Endothelial cell of umbilical vein (primary cell): ENCODE measurements around the gene MRM2. TPM values are rescaled to one million over a fixed set of nuclear protein-coding genes. Genes with fewer than 3 reads are reported as not detected.

Experiments used
- BruUV-seq: library from RNA; stranded (reverse); fragments of 400-500 nt; replicated peaks from 2 replicates; lab custom pipeline; 2021; lab: Mats Ljungman, UMichigan
- CTCF ChIA-PET: fragments of 300-600, 350-600 bp; sonication (Branson Sonifier 250); formaldehyde crosslinking; loops from one replicate; lab custom pipeline; 2021; ENCODE audit warnings: antibody characterized with exemption, inconsistent platforms; lab: Charles Lee
- POLR2A ChIA-PET: fragments of 300-600, 350-600 bp; sonication (Branson Sonifier 250); formaldehyde crosslinking; loops from one replicate; lab custom pipeline; 2021; ENCODE audit warnings: antibody characterized with exemption, inconsistent platforms; lab: Charles Lee
- DNase-seq: peaks from one replicate; pipeline ENCODE4 v3.0.0-alpha.2; 2011; ENCODE audit warnings: low read depth, low spot score
- FAIRE-seq: peaks from 2 replicates; lab custom pipeline; 2011; peaks lifted over from hg19 to GRCh38; lab: Jason Lieb, UNC
- H2AFZ ChIP-seq: 2 replicates; pipeline ENCODE4 v1.6.0; 2012; ENCODE audit warnings: low read depth, low read length, control low read depth, inconsistent platforms
- H3K27ac ChIP-seq: 2 replicates; pipeline ENCODE4 v1.5.1; 2011; ENCODE audit warnings: low read depth, mild to moderate bottlenecking, control low read depth, low read length, moderate library complexity; ENCODE audit not compliant: insufficient read depth
- H3K27me3 ChIP-seq, 2 experiments: 2 replicates each; pipeline versions ENCODE4 v1.6.0 to v1.6.1; 2011; ENCODE audit warnings: low read length in 2 of 2, mixed read lengths in 1 of 2; ENCODE audit not compliant: control insufficient read depth in 2 of 2, insufficient read depth in 2 of 2
- H3K36me3 ChIP-seq, 2 experiments: 2 replicates in 1 of 2; 3 replicates in 1 of 2; pipeline ENCODE4 v1.5.1; 2011; ENCODE audit warnings: low read length in 2 of 2, mild to moderate bottlenecking in 1 of 2, moderate library complexity in 1 of 2; ENCODE audit not compliant: control insufficient read depth in 2 of 2, insufficient read depth in 2 of 2; ENCODE audit errors: extremely low read depth in 1 of 2
- H3K4me1 ChIP-seq: 3 replicates; pipeline ENCODE4 v1.5.1; 2011; ENCODE audit warnings: mild to moderate bottlenecking, low read length; ENCODE audit not compliant: control insufficient read depth, insufficient read depth; ENCODE audit errors: extremely low read depth
- H3K4me2 ChIP-seq: 2 replicates; pipeline ENCODE4 v1.6.1; 2011; ENCODE audit warnings: low read length, control low read depth, mixed read lengths; ENCODE audit not compliant: insufficient read depth
- H3K4me3 ChIP-seq, 3 experiments: fragments of 200-600 bp in 1 of 3; sonication (generic), shearing (Covaris generic) in 1 of 3; replicated peaks in 1 of 3; 2 replicates each; pipeline ENCODE4 v1.5.1; 2011 to 2016; ENCODE audit warnings: control low read depth in 3 of 3, low read length in 3 of 3, mild to moderate bottlenecking in 2 of 3, inconsistent platforms in 1 of 3, low read depth in 1 of 3, moderate library complexity in 1 of 3; ENCODE audit not compliant: insufficient read depth in 1 of 3
- H3K79me2 ChIP-seq: 2 replicates; pipeline ENCODE4 v1.6.0; 2012; ENCODE audit warnings: low read length, inconsistent platforms; ENCODE audit not compliant: control insufficient read depth, insufficient read depth
- H3K9ac ChIP-seq: replicated peaks from 2 replicates; pipeline ENCODE3; 2011; ENCODE audit warnings: low read length, control low read depth; ENCODE audit not compliant: insufficient read depth; ENCODE audit errors: extremely low read depth
- H3K9me1 ChIP-seq: replicated peaks from 3 replicates; pipeline ENCODE4 v1.6.0; 2011; ENCODE audit warnings: mild to moderate bottlenecking, low read length; ENCODE audit not compliant: control insufficient read depth, insufficient read depth; ENCODE audit errors: extremely low read depth
- H3K9me3 ChIP-seq: replicated peaks from 2 replicates; pipeline ENCODE4 v1.5.1; 2012; ENCODE audit warnings: low read length, inconsistent platforms; ENCODE audit not compliant: control insufficient read depth, insufficient read depth
- H4K20me1 ChIP-seq: replicated peaks from 2 replicates; pipeline ENCODE3; 2011; ENCODE audit warnings: mild to moderate bottlenecking, low read length; ENCODE audit not compliant: control insufficient read depth, insufficient read depth; ENCODE audit errors: extremely low read depth
- EZH2 ChIP-seq: IDR thresholded peaks from 2 replicates; pipeline ENCODE4 v1.6.1; 2012; ENCODE audit warnings: borderline replicate concordance, low read depth, mild to moderate bottlenecking, moderate library complexity, low read length, inconsistent platforms; ENCODE audit not compliant: severe bottlenecking
- FOS ChIP-seq: IDR thresholded peaks from 2 replicates; pipeline ENCODE4 v1.6.1; 2011; ENCODE audit warnings: mild to moderate bottlenecking, low read length, moderate library complexity, borderline replicate concordance; ENCODE audit not compliant: insufficient read depth
- GATA2 ChIP-seq: IDR thresholded peaks from 2 replicates; pipeline ENCODE4 v1.7.0; 2011; ENCODE audit warnings: low read depth, mild to moderate bottlenecking, moderate library complexity, mixed read lengths, low read length; ENCODE audit not compliant: insufficient read length, insufficient read depth
- JUN ChIP-seq: IDR thresholded peaks from 2 replicates; pipeline ENCODE4 v1.6.1; 2011; ENCODE audit warnings: borderline replicate concordance, low read depth; ENCODE audit not compliant: insufficient read length, insufficient read depth
- MAX ChIP-seq: IDR thresholded peaks from 2 replicates; pipeline ENCODE4 v1.6.1; 2011; ENCODE audit not compliant: insufficient read depth, insufficient read length
- MYC ChIP-seq: IDR thresholded peaks from one replicate; pipeline ENCODE4 v1.6.1; 2011; ENCODE audit warnings: mild to moderate bottlenecking, low read depth, low read length
- POLR2A ChIP-seq: IDR thresholded peaks from 2 replicates; pipeline ENCODE4 v1.6.1; 2012; ENCODE audit warnings: low read depth, mild to moderate bottlenecking, control low read depth, low read length
- POLR2AphosphoS5 ChIP-seq: IDR thresholded peaks from 2 replicates; pipeline ENCODE4 v1.6.1; 2012; ENCODE audit warnings: low read depth, mild to moderate bottlenecking, control low read depth, low read length, moderate library complexity; ENCODE audit not compliant: insufficient read depth
- dilution Hi-C: fragments of 300-500 bp; cut with MboI; formaldehyde crosslinking; loops from one replicate; pipeline ENCODE4 v1.15.0; 2019; ENCODE audit warnings: low sequenced_read_pairs; ENCODE audit not compliant: extremely low pct_ligation_motif_present
- intact Hi-C: fragments of 100-400 bp; cut with micrococcal nuclease; formaldehyde crosslinking; loops from one replicate; pipeline ENCODE4 v1.10.0; 2022
- polyA plus RNA-seq, 4 experiments: library from polyadenylated mRNA; depleted of rRNA in 3 of 4; stranded (reverse) in 3 of 4; unstranded in 1 of 4; fragments of >200 nt; gene quantifications; 2 replicates each; pipeline versions ENCODE4 v1.2.1 to v1.2.3, GENCODE V29; 2011 to 2012; ENCODE audit warnings: missing spikeins in 1 of 4
- total RNA-seq: library from RNA; stranded (reverse); gene quantifications from 2 replicates; pipeline ENCODE4 v1.2.3, GENCODE V29; 2021
- TF ChIP-seq, protein P1 (sequence below), 2 donors: IDR thresholded peaks; 1 replicate in 1 of 2; 2 replicates in 1 of 2; pipeline ENCODE4 v1.5.1; 2011; ENCODE audit warnings: low read length in 2 of 2, mild to moderate bottlenecking in 2 of 2, moderate library complexity in 2 of 2, control low read depth in 1 of 2, inconsistent platforms in 1 of 2, low read depth in 1 of 2; ENCODE audit not compliant: insufficient read depth in 1 of 2; ENCODE audit errors: extremely low read depth in 1 of 2

MRM2 gene
- total and polyA plus RNA-seq, 2 donors (not counting 3 experiments of a cell fraction or from before 2014, with no cell fraction given) = 10.6 to 20.8 TPM

GRCh38 chr7:2260820-2261219 is 18.8 kb upstream of the MRM2 start:
- Histone ChIP-seq H3K9me3 (no peaks in the 10 kb centered on the region), H4K20me1 (no peaks in the 10 kb centered on the region), H3K9me1 (no peaks in the 10 kb centered on the region), H3K27me3 (no peaks in the 10 kb centered on the region), H3K36me3 (peaks cover 0 to 16% of the 10 kb centered on the region in 2 experiments), H3K4me1 (no peaks in the 10 kb centered on the region), H2AFZ (no peak overlapping the region), H3K79me2 (no peaks in the 10 kb centered on the region), H3K4me2 (no peak overlapping the region), H3K9ac (no peak overlapping the region), H3K4me3 (no peak overlapping the region), H3K27ac (no peak overlapping the region)
- no TSS peak for BruUV-seq
- intact Hi-C loops = no loop called here
- CTCF ChIA-PET = interaction anchor here (2.8 kb wide), 1 partner anchor 12 kb away, joined by 10 read pairs; no protein-coding TSS in a partner anchor
- FAIRE-seq (no peak), DNase-seq (no peak)
- dilution Hi-C loops = no loop called here
- POLR2A ChIA-PET = no interaction called here
- TF ChIP-seq GATA2 (no peak), POLR2A (no peak), POLR2AphosphoS5 (no peak), MYC (no peak), EZH2 (no peak), MAX (no peak), FOS (no peak), JUN (no peak)
- TF ChIP-seq, protein P1, sequence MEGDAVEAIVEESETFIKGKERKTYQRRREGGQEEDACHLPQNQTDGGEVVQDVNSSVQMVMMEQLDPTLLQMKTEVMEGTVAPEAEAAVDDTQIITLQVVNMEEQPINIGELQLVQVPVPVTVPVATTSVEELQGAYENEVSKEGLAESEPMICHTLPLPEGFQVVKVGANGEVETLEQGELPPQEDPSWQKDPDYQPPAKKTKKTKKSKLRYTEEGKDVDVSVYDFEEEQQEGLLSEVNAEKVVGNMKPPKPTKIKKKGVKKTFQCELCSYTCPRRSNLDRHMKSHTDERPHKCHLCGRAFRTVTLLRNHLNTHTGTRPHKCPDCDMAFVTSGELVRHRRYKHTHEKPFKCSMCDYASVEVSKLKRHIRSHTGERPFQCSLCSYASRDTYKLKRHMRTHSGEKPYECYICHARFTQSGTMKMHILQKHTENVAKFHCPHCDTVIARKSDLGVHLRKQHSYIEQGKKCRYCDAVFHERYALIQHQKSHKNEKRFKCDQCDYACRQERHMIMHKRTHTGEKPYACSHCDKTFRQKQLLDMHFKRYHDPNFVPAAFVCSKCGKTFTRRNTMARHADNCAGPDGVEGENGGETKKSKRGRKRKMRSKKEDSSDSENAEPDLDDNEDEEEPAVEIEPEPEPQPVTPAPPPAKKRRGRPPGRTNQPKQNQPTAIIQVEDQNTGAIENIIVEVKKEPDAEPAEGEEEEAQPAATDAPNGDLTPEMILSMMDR (IDR thresholded peaks at IDR 0.05; ENCODE audit: extremely low read depth in 1 of 2, insufficient read depth in 1 of 2, low read depth in 1 of 2, low read length in 2 of 2) = no peak
